HEK293 (cell line): Measurements from ENCODE around the gene LRRC57.

Experiments
- BCL11A ChIP-seq: fragments of 450-650 bp; formaldehyde crosslinking; IDR thresholded peaks from 2 replicates; pipeline ENCODE4 v1.5.1; 2016; ENCODE audit warnings: low read depth, missing biosample characterization, missing genetic modification characterization
- GLIS1 ChIP-seq: fragments of 450-650 bp; formaldehyde crosslinking; IDR thresholded peaks from 2 replicates; pipeline ENCODE4 v1.5.1; 2016; ENCODE audit warnings: missing biosample characterization, missing genetic modification characterization
- KLF16 ChIP-seq: fragments of 450-650 bp; formaldehyde crosslinking; IDR thresholded peaks from 2 replicates; pipeline ENCODE4 v1.5.1; 2017; ENCODE audit warnings: missing biosample characterization, missing genetic modification characterization
- KLF9 ChIP-seq: fragments of 450-650 bp; formaldehyde crosslinking; IDR thresholded peaks from 2 replicates; pipeline ENCODE4 v1.5.1; 2016; ENCODE audit warnings: missing biosample characterization, missing genetic modification characterization, low read depth
- RBAK ChIP-seq: fragments of 450-650 bp; formaldehyde crosslinking; IDR thresholded peaks from 2 replicates; pipeline ENCODE4 v1.5.1; 2016; ENCODE audit warnings: missing biosample characterization, missing genetic modification characterization
- SP7 ChIP-seq: fragments of 450-650 bp; formaldehyde crosslinking; IDR thresholded peaks from 2 replicates; pipeline ENCODE4 v1.5.1; 2016; ENCODE audit warnings: missing biosample characterization, missing genetic modification characterization
- ZBTB1 ChIP-seq: fragments of 450-650 bp; formaldehyde crosslinking; IDR thresholded peaks from 2 replicates; pipeline ENCODE4 v1.5.1; 2016; ENCODE audit warnings: missing biosample characterization, missing genetic modification characterization
- ZBTB48 ChIP-seq: fragments of 450-650 bp; formaldehyde crosslinking; IDR thresholded peaks from 2 replicates; pipeline ENCODE4 v1.5.1; 2016; ENCODE audit warnings: missing biosample characterization, missing genetic modification characterization
- ZBTB7A ChIP-seq: fragments of 450-650 bp; formaldehyde crosslinking; IDR thresholded peaks from 2 replicates; pipeline ENCODE4 v1.5.1; 2016; ENCODE audit warnings: low read depth, missing biosample characterization, missing genetic modification characterization
- ZFHX2 ChIP-seq: fragments of 450-650 bp; formaldehyde crosslinking; conservative IDR thresholded peaks from 2 replicates; pipeline ENCODE4 v1.5.1; 2016; ENCODE audit warnings: missing biosample characterization, missing genetic modification characterization
- ZNF132 ChIP-seq: fragments of 450-650 bp; formaldehyde crosslinking; IDR thresholded peaks from 2 replicates; pipeline ENCODE4 v1.5.1; 2017; ENCODE audit warnings: missing biosample characterization, missing genetic modification characterization, borderline replicate concordance
- ZNF138 ChIP-seq: fragments of 450-650 bp; formaldehyde crosslinking; IDR thresholded peaks from 2 replicates; pipeline ENCODE4 v1.5.1; 2016; ENCODE audit warnings: missing biosample characterization, missing genetic modification characterization, borderline replicate concordance
- ZNF148 ChIP-seq: fragments of 450-650 bp; formaldehyde crosslinking; IDR thresholded peaks from 2 replicates; pipeline ENCODE4 v1.5.0; 2017; ENCODE audit warnings: missing biosample characterization, missing genetic modification characterization, borderline replicate concordance
- ZNF155 ChIP-seq: fragments of 450-650 bp; formaldehyde crosslinking; IDR thresholded peaks from 2 replicates; pipeline ENCODE4 v1.5.1; 2016; ENCODE audit warnings: missing biosample characterization, missing genetic modification characterization
- ZNF2 ChIP-seq: fragments of 450-650 bp; formaldehyde crosslinking; IDR thresholded peaks from 2 replicates; pipeline ENCODE4 v1.5.1; 2016; ENCODE audit warnings: missing biosample characterization, missing genetic modification characterization
- ZNF274 ChIP-seq, 2 experiments: fragments of 200-500 bp in 1 of 2; fragments of 450-650 bp in 1 of 2; sonication (Bioruptor generic) in 1 of 2; formaldehyde crosslinking in 1 of 2; IDR thresholded peaks; 2 replicates each; pipeline versions ENCODE4 v1.5.1 to v1.6.1; 2014 to 2016; ENCODE audit warnings: borderline replicate concordance in 1 of 2, inconsistent platforms in 1 of 2, low read length in 1 of 2, missing biosample characterization in 1 of 2, missing genetic modification characterization in 1 of 2
- ZNF280C ChIP-seq: fragments of 450-650 bp; formaldehyde crosslinking; IDR thresholded peaks from 2 replicates; pipeline ENCODE4 v1.5.1; 2016; ENCODE audit warnings: missing biosample characterization, missing genetic modification characterization
- ZNF280D ChIP-seq: fragments of 450-650 bp; formaldehyde crosslinking; IDR thresholded peaks from 2 replicates; pipeline ENCODE4 v1.5.1; 2016; ENCODE audit warnings: missing biosample characterization, missing genetic modification characterization
- ZNF394 ChIP-seq: fragments of 450-650 bp; formaldehyde crosslinking; IDR thresholded peaks from 2 replicates; pipeline ENCODE4 v1.5.1; 2016; ENCODE audit warnings: missing biosample characterization, missing genetic modification characterization, mild to moderate bottlenecking, moderate library complexity, borderline replicate concordance
- ZNF473 ChIP-seq: fragments of 450-650 bp; formaldehyde crosslinking; IDR thresholded peaks from 2 replicates; pipeline ENCODE4 v1.5.1; 2017; ENCODE audit warnings: missing biosample characterization, missing genetic modification characterization
- ZNF501 ChIP-seq: fragments of 450-650 bp; formaldehyde crosslinking; IDR thresholded peaks from 2 replicates; pipeline ENCODE4 v1.5.1; 2016; ENCODE audit warnings: missing biosample characterization, missing genetic modification characterization
- ZNF530 ChIP-seq: fragments of 450-650 bp; formaldehyde crosslinking; IDR thresholded peaks from 2 replicates; pipeline ENCODE4 v1.5.1; 2016; ENCODE audit warnings: low read depth, missing biosample characterization, missing genetic modification characterization
- ZNF548 ChIP-seq: fragments of 450-650 bp; formaldehyde crosslinking; IDR thresholded peaks from 2 replicates; pipeline ENCODE4 v1.5.1; 2016; ENCODE audit warnings: missing biosample characterization, missing genetic modification characterization
- ZNF561 ChIP-seq: fragments of 450-650 bp; IDR thresholded peaks from 2 replicates; pipeline ENCODE4 v1.5.1; 2018; ENCODE audit warnings: missing biosample characterization, missing genetic modification characterization, borderline replicate concordance
- ZNF600 ChIP-seq: fragments of 450-650 bp; formaldehyde crosslinking; IDR thresholded peaks from 2 replicates; pipeline ENCODE4 v1.5.1; 2016; ENCODE audit warnings: missing biosample characterization, missing genetic modification characterization
- ZNF621 ChIP-seq: fragments of 450-650 bp; formaldehyde crosslinking; IDR thresholded peaks from 2 replicates; pipeline ENCODE4 v1.5.1; 2017; ENCODE audit warnings: missing biosample characterization, missing genetic modification characterization
- ZNF624 ChIP-seq: fragments of 450-650 bp; formaldehyde crosslinking; IDR thresholded peaks from 2 replicates; pipeline ENCODE4 v1.5.1; 2017; ENCODE audit warnings: missing biosample characterization, missing genetic modification characterization
- ZNF639 ChIP-seq: fragments of 450-650 bp; formaldehyde crosslinking; IDR thresholded peaks from 2 replicates; pipeline ENCODE4 v1.5.1; 2016; ENCODE audit warnings: missing biosample characterization, missing genetic modification characterization
- ZNF747 ChIP-seq: fragments of 450-650 bp; formaldehyde crosslinking; IDR thresholded peaks from 2 replicates; pipeline ENCODE4 v1.5.1; 2016; ENCODE audit warnings: missing biosample characterization, missing genetic modification characterization
- ZNF76 ChIP-seq: fragments of 450-650 bp; formaldehyde crosslinking; IDR thresholded peaks from 2 replicates; pipeline ENCODE4; 2016; ENCODE audit warnings: low read depth, missing biosample characterization, missing genetic modification characterization, borderline replicate concordance

Gene LRRC57

GRCh38 chr15:42490671-42491538 lies 57.7 kb downstream of the LRRC57 start, which contains the start of gene ZNF106 (continued):
- TF ChIP-seq ZNF747 (tag by site-specific recombination): no peak
- no peak for TF ChIP-seq ZNF548 (tag by site-specific recombination)
- TF ChIP-seq ZNF148 (tag by site-specific recombination): no peak
- no peak for TF ChIP-seq ZNF155 (tag by site-specific recombination)
- no peak; the same call in 1 of the 2 replicates for TF ChIP-seq ZNF394 (tag by site-specific recombination)
- no peak for TF ChIP-seq ZNF624 (tag by site-specific recombination)
- TF ChIP-seq ZNF2 (tag by site-specific recombination): peak; percentile 39; the same call in 1 of the 2 replicates
- TF ChIP-seq ZNF621 (tag by site-specific recombination): no peak
- no peak for TF ChIP-seq KLF16 (tag by site-specific recombination)
- no peak for TF ChIP-seq RBAK (tag by site-specific recombination)
- peak; percentile 24; the same call in 1 of the 2 replicates for TF ChIP-seq ZFHX2
- TF ChIP-seq KLF9 (tag by site-specific recombination): no peak
- TF ChIP-seq ZNF561: no peak; the same call in 1 of the 2 replicates
- TF ChIP-seq ZNF280D (tag by site-specific recombination): no peak
- no peak for TF ChIP-seq ZNF639
- no peak for TF ChIP-seq ZBTB1 (tag by site-specific recombination)
- peak; percentile 73; the same call in 1 of the 2 replicates for TF ChIP-seq ZBTB48
- TF ChIP-seq GLIS1: no peak; the same call in 1 of the 2 replicates
- TF ChIP-seq ZNF274 (IDR thresholded peaks at IDR 0.05; ENCODE audit: low read length): no peak
- TF ChIP-seq ZNF274 (tag by site-specific recombination; IDR thresholded peaks at IDR 0.05; ENCODE audit: borderline replicate concordance): no peak
- no peak for TF ChIP-seq BCL11A (tag by site-specific recombination)
- TF ChIP-seq ZNF280C (tag by site-specific recombination): no peak
- TF ChIP-seq ZNF132 (tag by site-specific recombination): no peak
- TF ChIP-seq ZBTB7A: no peak
- no peak for TF ChIP-seq ZNF76 (tag by site-specific recombination)
- peak; percentile 62 for TF ChIP-seq ZNF600
- TF ChIP-seq ZNF138 (tag by site-specific recombination): no peak
- peak; percentile 69; the same call in 1 of the 2 replicates for TF ChIP-seq ZNF501 (tag by site-specific recombination)
- no peak for TF ChIP-seq ZNF530
- no peak for TF ChIP-seq ZNF473 (tag by site-specific recombination)
- TF ChIP-seq SP7 (tag by site-specific recombination): peak; percentile 77
